GM20431 (cell line): Measurements from ENCODE around the gene LMF2.

Experiments
- in situ Hi-C: fragments of 300-500 bp; cut with MseI, MboI; formaldehyde crosslinking; loops from one replicate; pipeline ENCODE4 v1.15.0; 2020; ENCODE audit warnings: low sequenced_read_pairs; ENCODE audit not compliant: unreplicated experiment

LMF2 gene

GRCh38 chr22:50483977-50484853, 23.3 kb downstream of the LMF2 start:
- in situ Hi-C loops: no loop called here

DNA sequence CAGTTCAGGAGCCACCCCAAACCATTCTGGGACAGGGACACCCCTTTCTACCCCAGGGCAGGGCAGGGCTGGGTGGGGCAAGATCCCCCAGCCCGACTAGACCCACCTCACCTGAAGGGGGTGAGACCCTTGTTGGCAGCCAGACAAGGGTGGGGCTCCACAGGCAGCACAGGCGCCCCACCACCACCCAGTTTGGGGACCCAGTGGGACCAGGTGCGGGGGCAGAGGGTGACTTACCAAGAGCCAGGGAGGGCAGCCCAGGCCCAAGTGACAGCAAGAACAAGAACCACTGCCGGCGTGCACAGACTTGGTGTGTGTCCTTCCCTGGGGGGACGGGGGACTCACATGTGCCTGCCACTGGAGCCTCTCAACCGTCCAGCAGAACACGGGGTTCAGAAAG, 23.9 kb downstream of the LMF2 start:
- in situ Hi-C loops: no loop called here

- in situ Hi-C loops: no loop called here
Measured at GRCh38 chr22:50483106-50483505, 24.4 kb downstream of the LMF2 start.

GRCh38 chr22:50482107-50483074, 25.1 kb downstream of the LMF2 start:
- in situ Hi-C loops: no loop called here

GRCh38 chr22:50481440-50482106, 25.9 kb downstream of the LMF2 start, which contains the start of gene ADM2:
ADM2 (plus strand) TSS chr22:50481543; CDS start chr22:50481848, 305 bp downstream.
- in situ Hi-C loops: no loop called here

DNA sequence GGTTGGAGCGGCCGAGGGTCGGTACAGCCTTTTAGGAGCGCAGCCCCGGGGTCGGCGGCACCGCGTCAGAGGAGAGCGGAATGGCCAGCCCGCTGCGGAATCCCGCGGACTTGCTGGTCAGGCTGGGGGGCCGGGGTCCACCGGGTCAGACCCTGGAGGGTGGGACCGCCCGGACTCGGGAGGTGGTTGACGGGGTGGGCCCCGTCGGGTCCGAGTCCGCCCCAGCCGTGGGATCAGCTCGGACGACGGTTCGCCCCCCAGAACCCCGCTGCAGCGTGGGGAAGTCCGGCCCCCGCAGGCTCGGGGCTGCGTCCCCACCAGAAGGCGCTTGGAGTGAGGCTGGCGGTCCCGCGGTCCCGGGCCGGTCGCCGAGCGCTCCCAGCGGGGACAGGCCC, 26.5 kb downstream of the LMF2 start:
- in situ Hi-C loops: no loop called here

DNA sequence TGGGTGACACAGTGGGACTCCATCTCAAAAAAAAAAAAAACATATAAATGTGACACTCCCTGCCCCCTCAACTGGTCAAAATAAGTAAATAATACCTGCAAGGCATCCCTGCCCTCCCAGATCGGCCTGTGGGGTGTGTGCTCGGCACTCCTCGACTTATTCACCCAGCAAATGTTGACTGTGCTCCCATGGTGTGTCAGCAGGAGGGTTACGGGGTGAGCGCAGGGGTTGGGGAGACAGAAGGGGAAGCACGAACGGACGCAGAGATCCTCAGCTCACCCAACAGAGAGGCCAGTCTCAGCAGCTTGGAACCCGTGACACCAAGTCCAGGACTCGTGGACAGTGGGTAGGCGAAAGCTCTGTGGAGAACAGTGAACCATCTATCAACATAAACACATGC, 27.8 kb downstream of the LMF2 start:
- in situ Hi-C loops: no loop called here

GRCh38 chr22:50477923-50478322, 29.6 kb downstream of the LMF2 start:
- in situ Hi-C loops: no loop called here

DNA sequence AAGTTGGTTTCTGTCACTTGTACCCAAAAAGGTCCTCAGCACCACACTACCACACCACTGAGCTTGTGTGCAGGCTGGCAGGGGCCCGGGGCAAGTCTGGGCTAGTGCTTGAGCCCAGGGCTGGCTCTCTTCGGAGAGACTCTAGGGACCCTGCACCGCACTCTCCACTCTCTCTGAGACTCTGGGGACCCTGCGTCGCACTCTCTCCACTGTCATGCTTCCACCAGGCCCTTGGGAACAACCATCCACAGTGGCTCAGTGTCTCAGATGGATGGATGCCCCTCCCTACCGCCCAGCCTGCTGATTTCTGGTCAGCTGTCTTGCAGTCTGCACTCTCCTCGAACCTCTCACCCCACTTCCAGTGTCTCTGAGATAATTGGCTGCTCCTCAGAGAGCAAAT, 30.6 kb downstream of the LMF2 start:
- in situ Hi-C loops: no loop called here

DNA sequence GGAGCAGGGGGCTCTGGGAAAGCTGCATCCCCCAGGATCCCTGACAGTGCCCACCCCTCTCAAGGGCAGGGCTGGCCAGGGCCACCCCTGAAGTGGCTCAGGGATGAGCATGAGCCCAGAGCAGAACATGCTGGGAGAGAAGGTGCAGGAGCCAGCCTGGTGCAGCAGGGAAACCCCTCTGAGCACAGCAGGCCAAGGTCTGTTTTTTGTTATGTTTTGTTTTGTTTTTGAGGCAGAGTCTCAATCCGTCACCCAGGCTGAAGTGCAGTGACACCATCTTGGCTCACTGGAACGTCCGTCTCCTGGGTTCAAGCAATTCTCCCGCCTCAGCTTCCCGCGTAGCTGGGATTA, 31.9 kb downstream of the LMF2 start:
- in situ Hi-C loops: no loop called here

DNA sequence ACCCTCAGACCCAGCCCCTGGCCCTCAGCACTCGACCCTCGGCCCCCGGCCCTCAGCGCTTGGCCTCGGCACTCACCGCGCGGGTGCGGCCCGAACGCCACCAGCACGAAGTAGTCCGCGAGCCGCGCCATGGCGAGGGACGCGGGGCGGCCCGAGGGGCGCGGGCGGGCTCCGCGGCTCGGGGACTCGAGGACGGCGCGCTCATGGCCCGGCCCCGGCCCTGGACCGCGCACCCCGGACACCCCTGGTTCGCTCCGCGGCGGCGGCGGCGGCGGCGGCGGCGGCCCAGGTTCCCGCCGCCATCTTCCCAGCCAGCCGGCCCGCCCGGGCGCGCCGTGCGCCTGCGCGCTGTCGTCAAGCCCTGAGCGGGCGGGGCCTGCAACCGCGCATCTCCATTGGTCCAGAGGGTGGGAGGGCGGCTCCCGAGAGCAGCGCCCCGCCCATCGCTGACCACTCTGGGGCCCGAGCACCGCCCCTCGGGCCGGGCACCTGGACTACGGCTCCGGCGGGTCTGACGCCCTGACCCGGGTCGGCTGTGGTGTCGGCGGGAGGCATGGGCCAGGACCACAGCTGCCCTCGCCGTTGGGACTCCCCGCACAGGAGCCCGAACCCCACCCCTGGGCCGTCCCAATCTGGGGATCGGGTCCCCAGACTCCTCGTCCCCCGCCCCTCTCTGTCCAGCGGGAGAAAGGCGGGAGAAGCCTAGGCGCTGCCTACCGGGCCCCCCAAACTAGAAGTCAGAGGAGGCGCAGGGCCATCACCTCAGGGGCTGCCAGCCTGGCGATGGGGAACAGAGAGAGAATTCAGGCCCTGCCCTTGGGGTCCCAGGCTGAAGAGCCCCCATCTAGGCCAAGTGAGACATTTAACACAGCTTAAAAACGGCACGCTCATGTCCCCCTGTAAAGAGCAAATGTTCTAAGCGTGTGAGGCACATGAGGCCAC, 32.5 kb downstream of the LMF2 start, which contains the start of gene SBF1:
Gene SBF1 (minus strand): TSS at position 326 of the 942 bp plus-strand sequence. CDS start 195 bp downstream, at position 131.
- in situ Hi-C loops: no loop called here

DNA sequence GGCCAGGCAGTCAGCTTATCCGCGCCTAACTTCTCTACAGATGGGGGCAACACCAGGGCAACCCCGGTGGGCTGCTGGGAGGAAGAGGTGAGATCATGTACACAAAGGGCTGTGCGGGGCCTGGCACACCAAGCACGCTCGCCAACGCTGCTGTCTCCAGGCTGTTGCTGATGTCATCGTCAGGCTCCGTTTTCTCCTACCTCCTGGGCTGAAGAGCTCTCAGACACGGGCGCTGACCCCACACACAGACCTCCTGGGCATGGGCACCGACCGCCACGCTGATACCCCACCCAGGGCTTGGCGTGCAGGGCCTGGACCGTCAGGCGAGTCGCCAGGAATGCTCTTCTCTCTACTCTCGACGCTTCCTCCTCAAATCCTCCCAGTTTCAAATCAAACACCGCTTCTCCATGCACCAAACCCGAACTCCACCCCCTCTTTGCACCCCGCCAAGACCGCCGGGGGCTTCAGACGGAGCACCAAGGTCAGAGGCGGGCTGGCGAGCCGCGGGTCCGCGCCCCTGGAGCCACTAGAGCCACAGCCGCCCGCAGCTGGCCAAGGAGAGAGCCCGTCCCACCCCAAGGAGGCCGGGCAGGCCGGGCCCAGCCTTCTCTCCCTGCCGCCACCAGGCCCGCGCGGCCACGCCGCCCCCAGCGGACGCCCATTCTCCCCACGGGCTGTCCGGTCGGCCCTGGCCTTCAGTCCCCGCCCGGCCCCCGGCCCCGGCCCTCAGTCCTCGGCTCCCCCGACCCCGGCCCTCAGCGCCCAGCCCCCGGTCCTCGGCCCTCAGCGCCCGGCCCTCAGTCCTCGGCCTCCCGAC, 33.4 kb downstream of the LMF2 start:
- in situ Hi-C loops: no loop called here

- in situ Hi-C loops: no loop called here
Measured at GRCh38 chr22:50473088-50473487, 34.4 kb downstream of the LMF2 start.

DNA sequence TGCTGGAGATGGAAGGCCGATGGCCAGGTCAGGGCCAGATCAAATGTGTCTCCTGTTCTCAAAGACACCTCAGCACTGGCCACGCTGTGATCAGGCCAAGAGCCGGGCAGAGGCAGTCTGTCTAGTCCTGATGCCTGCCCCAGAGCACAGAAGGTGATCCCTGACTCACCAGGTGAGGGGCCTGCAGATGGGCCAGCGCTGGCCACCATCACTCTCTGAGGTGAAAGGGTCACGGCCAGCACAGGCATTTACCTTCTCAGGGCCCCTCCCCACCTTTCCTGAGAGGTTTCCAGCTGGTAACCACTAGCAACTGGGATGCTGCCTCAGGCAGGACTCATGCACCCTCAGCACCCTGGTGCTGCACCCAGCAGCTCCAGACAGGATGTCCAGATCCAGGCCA, 35.5 kb downstream of the LMF2 start:
- in situ Hi-C loops: no loop called here

GRCh38 chr22:50471197-50471847, 36.2 kb downstream of the LMF2 start:
- in situ Hi-C loops: no loop called here

GRCh38 chr22:50470491-50470890, 37.0 kb downstream of the LMF2 start:
- in situ Hi-C loops: no loop called here

DNA sequence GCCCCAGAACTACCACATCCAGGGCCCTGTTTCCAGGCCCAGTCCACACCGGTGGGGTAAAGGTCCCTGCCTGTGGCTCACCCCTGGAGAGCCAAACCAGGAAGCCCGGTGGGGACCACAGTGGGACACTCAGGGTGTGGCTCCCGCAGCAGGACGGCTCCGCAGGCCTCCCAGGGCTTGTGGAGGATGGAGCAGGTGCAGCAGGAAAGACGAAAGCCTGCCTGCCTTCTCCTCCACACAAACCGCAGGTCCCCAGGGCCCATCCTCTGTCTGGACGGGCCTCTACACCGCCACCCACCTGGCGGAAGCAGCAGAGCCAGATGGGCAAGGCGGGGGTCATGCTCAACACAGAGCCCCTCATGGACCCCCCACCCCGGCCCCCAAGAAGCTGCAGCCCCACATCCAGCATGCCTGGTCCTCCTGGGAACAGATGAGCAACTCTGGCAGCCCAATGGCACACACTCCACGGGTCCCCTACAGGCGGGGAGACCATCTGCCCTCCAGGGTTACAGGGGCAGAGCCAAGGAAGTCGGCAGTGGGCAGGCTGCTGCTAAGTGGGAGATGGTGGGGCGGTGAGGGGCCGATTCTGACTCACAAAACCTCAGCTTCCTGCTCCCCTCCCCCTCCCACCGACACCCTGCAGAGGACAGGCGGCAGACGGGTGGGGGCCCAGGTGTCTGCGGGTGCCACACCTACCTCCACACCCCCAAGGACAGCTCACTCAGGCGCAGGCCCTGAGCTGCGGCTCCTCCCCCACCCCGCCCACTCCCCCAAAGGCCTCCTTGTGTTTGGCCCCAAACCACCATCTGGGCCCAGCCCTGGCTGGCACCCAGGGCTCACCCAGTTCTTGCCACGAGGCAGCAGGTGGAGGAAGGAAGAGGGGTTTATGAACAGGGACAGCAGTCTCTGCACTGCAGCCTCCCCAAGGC, 37.9 kb downstream of the LMF2 start:
- in situ Hi-C loops: no loop called here
